HEK293 (cell line): ENCODE measurements around the gene NHERF2.
A peak's percentile ranks its signal among the peaks of the same experiment; 100 is the strongest.

Source experiments
- ELK4 ChIP-seq: IDR thresholded peaks from 2 replicates; pipeline ENCODE4 v1.6.1; 2011; ENCODE audit warnings: mild to moderate bottlenecking, low read depth, low read length, borderline replicate concordance
- GLIS2 ChIP-seq: fragments of 450-650 bp; formaldehyde crosslinking; IDR thresholded peaks from 2 replicates; pipeline ENCODE4 v1.5.1; 2016; ENCODE audit warnings: missing biosample characterization, missing genetic modification characterization
- HIC1 ChIP-seq: fragments of 450-650 bp; formaldehyde crosslinking; IDR thresholded peaks from 2 replicates; pipeline ENCODE4 v1.5.1; 2016; ENCODE audit warnings: missing biosample characterization, missing genetic modification characterization
- HOXD13 ChIP-seq: sonication (generic); formaldehyde crosslinking; IDR thresholded peaks from 2 replicates; pipeline ENCODE4 v1.8.0; 2022; ENCODE audit warnings: missing genetic modification reagents, borderline replicate concordance
- KLF1 ChIP-seq: fragments of 450-650 bp; formaldehyde crosslinking; IDR thresholded peaks from 2 replicates; pipeline ENCODE4 v1.5.1; 2016; ENCODE audit warnings: missing biosample characterization, missing genetic modification characterization
- KLF17 ChIP-seq: fragments of 450-650 bp; formaldehyde crosslinking; IDR thresholded peaks from 2 replicates; pipeline ENCODE4 v1.5.1; 2016; ENCODE audit warnings: missing biosample characterization, missing genetic modification characterization
- MYNN ChIP-seq: fragments of 450-650 bp; formaldehyde crosslinking; IDR thresholded peaks from 2 replicates; pipeline ENCODE4 v1.5.1; 2016; ENCODE audit warnings: missing biosample characterization, missing genetic modification characterization, borderline replicate concordance
- MZF1 ChIP-seq: fragments of 450-650 bp; formaldehyde crosslinking; IDR thresholded peaks from 2 replicates; pipeline ENCODE4 v1.5.1; 2017; ENCODE audit warnings: missing biosample characterization, missing genetic modification characterization, borderline replicate concordance
- PBX3 ChIP-seq: sonication (generic); formaldehyde crosslinking; IDR thresholded peaks from 2 replicates; pipeline ENCODE4 v1.8.1; 2022; ENCODE audit warnings: mild to moderate bottlenecking, moderate library complexity, missing genetic modification reagents
- SP7 ChIP-seq: fragments of 450-650 bp; formaldehyde crosslinking; IDR thresholded peaks from 2 replicates; pipeline ENCODE4 v1.5.1; 2016; ENCODE audit warnings: missing biosample characterization, missing genetic modification characterization
- ZBTB11 ChIP-seq: fragments of 450-650 bp; formaldehyde crosslinking; conservative IDR thresholded peaks from 2 replicates; pipeline ENCODE4 v1.5.1; 2016; ENCODE audit warnings: low read depth, missing biosample characterization, missing genetic modification characterization
- ZBTB17 ChIP-seq: fragments of 450-650 bp; formaldehyde crosslinking; IDR thresholded peaks from 2 replicates; pipeline ENCODE4 v1.5.1; 2016; ENCODE audit warnings: missing biosample characterization, missing genetic modification characterization
- ZBTB48 ChIP-seq: fragments of 450-650 bp; formaldehyde crosslinking; IDR thresholded peaks from 2 replicates; pipeline ENCODE4 v1.5.1; 2016; ENCODE audit warnings: missing biosample characterization, missing genetic modification characterization
- ZNF24 ChIP-seq: fragments of 450-650 bp; formaldehyde crosslinking; IDR thresholded peaks from 2 replicates; pipeline ENCODE4 v1.5.1; 2016; ENCODE audit warnings: missing biosample characterization, missing genetic modification characterization
- ZNF266 ChIP-seq: fragments of 450-650 bp; formaldehyde crosslinking; IDR thresholded peaks from 2 replicates; pipeline ENCODE4 v1.5.1; 2016; ENCODE audit warnings: missing biosample characterization, missing genetic modification characterization, low read depth
- ZNF335 ChIP-seq: fragments of 450-650 bp; formaldehyde crosslinking; conservative IDR thresholded peaks from 2 replicates; pipeline ENCODE4 v1.5.1; 2016; ENCODE audit warnings: missing biosample characterization, missing genetic modification characterization
- ZNF341 ChIP-seq: fragments of 450-650 bp; formaldehyde crosslinking; IDR thresholded peaks from 2 replicates; pipeline ENCODE4; 2016; ENCODE audit warnings: low read depth, missing biosample characterization, missing genetic modification characterization
- ZNF449 ChIP-seq: fragments of 450-650 bp; formaldehyde crosslinking; IDR thresholded peaks from 2 replicates; pipeline ENCODE4 v1.5.1; 2017; ENCODE audit warnings: missing biosample characterization, mild to moderate bottlenecking, missing genetic modification characterization, moderate library complexity
- ZNF473 ChIP-seq: fragments of 450-650 bp; formaldehyde crosslinking; IDR thresholded peaks from 2 replicates; pipeline ENCODE4 v1.5.1; 2017; ENCODE audit warnings: missing biosample characterization, missing genetic modification characterization
- ZNF600 ChIP-seq: fragments of 450-650 bp; formaldehyde crosslinking; IDR thresholded peaks from 2 replicates; pipeline ENCODE4 v1.5.1; 2016; ENCODE audit warnings: missing biosample characterization, missing genetic modification characterization
- ZNF610 ChIP-seq: fragments of 450-650 bp; formaldehyde crosslinking; IDR thresholded peaks from 2 replicates; pipeline ENCODE4 v1.5.1; 2016; ENCODE audit warnings: missing biosample characterization, missing genetic modification characterization, borderline replicate concordance
- ZNF623 ChIP-seq: fragments of 450-650 bp; formaldehyde crosslinking; IDR thresholded peaks from 2 replicates; pipeline ENCODE4 v1.5.1; 2016; ENCODE audit warnings: missing biosample characterization, missing genetic modification characterization
- ZNF629 ChIP-seq: fragments of 450-650 bp; formaldehyde crosslinking; IDR thresholded peaks from 2 replicates; pipeline ENCODE4 v1.5.1; 2017; ENCODE audit warnings: missing biosample characterization, missing genetic modification characterization
- ZNF654 ChIP-seq: fragments of 450-650 bp; formaldehyde crosslinking; IDR thresholded peaks from 2 replicates; pipeline ENCODE4 v1.5.1; 2016; ENCODE audit warnings: low read depth, missing biosample characterization, missing genetic modification characterization
- ZNF660 ChIP-seq: fragments of 450-650 bp; IDR thresholded peaks from 2 replicates; pipeline ENCODE4 v1.5.1; 2018; ENCODE audit warnings: missing biosample characterization, mild to moderate bottlenecking, missing genetic modification characterization
- ZNF677 ChIP-seq: fragments of 450-650 bp; IDR thresholded peaks from 2 replicates; pipeline ENCODE4 v1.5.0; 2018; ENCODE audit warnings: missing biosample characterization, mild to moderate bottlenecking, missing genetic modification characterization, moderate library complexity
- ZNF768 ChIP-seq: fragments of 450-650 bp; formaldehyde crosslinking; IDR thresholded peaks from 2 replicates; pipeline ENCODE4 v1.5.1; 2018; ENCODE audit warnings: missing biosample characterization, mild to moderate bottlenecking, missing genetic modification characterization
- ZNF791 ChIP-seq: fragments of 450-650 bp; formaldehyde crosslinking; IDR thresholded peaks from 2 replicates; pipeline ENCODE4 v1.5.1; 2016; ENCODE audit warnings: missing biosample characterization, missing genetic modification characterization
- ZXDB ChIP-seq: fragments of 450-650 bp; formaldehyde crosslinking; IDR thresholded peaks from 2 replicates; pipeline ENCODE4 v1.5.1; 2016; ENCODE audit warnings: missing biosample characterization, missing genetic modification characterization

The NHERF2 gene

GRCh38 chr16:2003827-2004641, 22.7 kb upstream of the NHERF2 start (continued):
- peak; percentile 82 for TF ChIP-seq ZBTB48 (tag by site-specific recombination)
- no peak for TF ChIP-seq ZNF791
- no peak for TF ChIP-seq MYNN (tag by site-specific recombination)
- TF ChIP-seq KLF17 (tag by site-specific recombination) = 0 out of 2 replicates have a peak, but pooled peaks have one; percentile 47
- 0 out of 2 replicates have a peak, but pooled peaks have one; percentile 52 for TF ChIP-seq PBX3 (CRISPR knock-in tag)
- TF ChIP-seq ZNF629 (tag by site-specific recombination) = 0 out of 2 replicates have a peak, but pooled peaks have one; percentile 39
- TF ChIP-seq ZNF266 (tag by site-specific recombination) = no peak
- peak; percentile 56; the same call in 1 of the 2 replicates for TF ChIP-seq ZNF768 (tag by site-specific recombination)
- peak; percentile 79 for TF ChIP-seq ZXDB (tag by site-specific recombination)
- TF ChIP-seq ELK4 = no peak
- TF ChIP-seq MZF1 (tag by site-specific recombination) = no peak
- TF ChIP-seq ZNF24 (tag by site-specific recombination) = 0 out of 2 replicates have a peak, but pooled peaks have one; percentile 43
- TF ChIP-seq GLIS2 = peak; percentile 47
- peak; percentile 87 for TF ChIP-seq ZNF600 (tag by site-specific recombination)
- TF ChIP-seq ZNF610 (tag by site-specific recombination) = no peak; the same call in 1 of the 2 replicates
- TF ChIP-seq ZNF654 (tag by site-specific recombination) = peak; percentile 35; the same call in 1 of the 2 replicates
- TF ChIP-seq ZNF335 (tag by site-specific recombination) = peak; percentile 54
- TF ChIP-seq ZBTB11 (tag by site-specific recombination) = peak; percentile 33; the same call in 1 of the 2 replicates
- peak; percentile 78 for TF ChIP-seq ZBTB17 (tag by site-specific recombination)
- no peak for TF ChIP-seq HOXD13 (CRISPR knock-in tag)
- no peak for TF ChIP-seq ZNF677
- TF ChIP-seq KLF1 (tag by site-specific recombination) = peak; percentile 95
- TF ChIP-seq ZNF449 (tag by site-specific recombination) = peak; percentile 41; the same call in 1 of the 2 replicates
- no peak for TF ChIP-seq ZNF473 (tag by site-specific recombination)
- TF ChIP-seq SP7 (tag by site-specific recombination) = peak; percentile 67
- TF ChIP-seq ZNF341 (tag by site-specific recombination) = no peak
- TF ChIP-seq HIC1 (tag by site-specific recombination) = peak; percentile 77
- TF ChIP-seq ZNF623 (tag by site-specific recombination) = no peak
- TF ChIP-seq ZNF660 (tag by site-specific recombination) = peak; percentile 91
